Stimulated activated CD4-positive, alpha-beta T cell treated with anti-CD3 and anti-CD28 coated beads, Interleukin-15, amount 100 ng/mL, for 48 hours (primary cell): Measurements from ENCODE around the gene COMMD4.
"Not testable (repeated sequence)": the region's sequence is repeated elsewhere in the genome, so short reads cannot be mapped to it uniquely, and the experiment has no call there.

Experiments
- DNase-seq, 2 donors: peaks; one replicate each; pipeline ENCODE4 v3.0.0-alpha.2; 2020; ENCODE audit warnings: low read depth in 2 of 2

The COMMD4 gene

GRCh38 chr15:75335705-75336355 lies at the start of gene COMMD4:
Gene COMMD4, plus strand, starts transcription at chr15:75336063. Its CDS starts 27 bp downstream, at chr15:75336090.
- DNase-seq: peak; percentile 81 to 85

- DNase-seq: not testable (repeated sequence)
Observed at GRCh38 chr15:75293660-75294059, 42.2 kb upstream of the COMMD4 start.

DNA sequence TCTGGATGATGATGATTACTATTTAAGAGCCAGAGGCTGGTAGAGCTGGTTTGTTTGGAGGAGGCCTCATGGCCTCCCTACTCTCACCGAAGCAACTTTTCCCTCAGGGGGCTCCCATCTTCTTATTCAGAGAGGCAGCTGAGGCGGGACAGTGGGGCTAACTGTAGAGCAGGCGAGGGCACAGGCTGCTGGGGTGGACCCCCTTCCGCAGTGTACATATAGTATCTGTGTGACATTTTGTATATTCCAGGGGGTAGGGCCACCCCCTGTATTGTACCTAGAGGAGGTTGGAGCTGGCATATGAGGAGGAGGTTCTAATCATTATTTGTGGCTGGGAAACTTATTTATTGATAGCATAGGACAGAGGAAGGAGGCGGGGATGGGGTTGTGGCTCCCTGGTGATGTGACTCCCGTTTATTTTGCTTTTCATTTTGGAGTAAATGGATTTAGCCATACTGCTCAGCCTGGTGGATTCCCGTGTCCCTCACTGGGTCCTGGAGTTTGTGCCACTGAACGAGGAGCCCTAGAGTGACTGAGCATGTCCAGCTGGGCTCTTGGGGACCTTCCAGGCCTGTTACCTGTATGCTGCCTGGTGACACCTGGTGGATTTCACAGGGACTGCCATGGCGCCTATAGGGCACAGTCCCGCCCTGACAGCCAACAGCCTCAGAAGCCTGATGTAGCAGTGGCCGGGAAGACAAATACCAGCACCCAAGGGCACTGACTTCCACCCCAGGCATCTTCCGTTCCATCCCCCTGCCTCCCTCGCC lies 37.1 kb upstream of the COMMD4 start:
- not testable (repeated sequence) for DNase-seq

GRCh38 chr15:75299311-75299688 lies 36.6 kb upstream of the COMMD4 start:
- DNase-seq: peak in 1 of 2 donors; percentile 50

DNA sequence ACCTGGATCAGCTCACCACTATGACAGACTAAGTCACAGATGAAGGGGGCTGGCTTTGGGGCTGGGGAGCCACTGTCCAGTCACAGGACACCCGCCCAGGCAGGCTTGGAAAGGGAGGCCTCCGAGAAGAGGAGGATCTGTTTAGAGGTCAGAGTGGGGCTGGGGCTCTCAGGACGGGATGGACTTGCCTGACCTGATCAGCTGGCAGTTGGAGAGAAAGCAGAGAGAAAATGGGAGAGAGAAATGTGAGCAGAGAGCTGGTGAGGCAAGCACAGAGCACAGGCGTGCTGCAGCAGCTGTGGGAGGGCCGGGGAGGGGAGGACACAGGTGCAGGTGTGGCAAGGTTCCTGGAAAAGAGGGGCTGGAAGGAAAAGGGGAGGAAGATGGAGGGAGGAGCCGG lies 35.8 kb upstream of the COMMD4 start:
- not testable (repeated sequence) for DNase-seq

DNA sequence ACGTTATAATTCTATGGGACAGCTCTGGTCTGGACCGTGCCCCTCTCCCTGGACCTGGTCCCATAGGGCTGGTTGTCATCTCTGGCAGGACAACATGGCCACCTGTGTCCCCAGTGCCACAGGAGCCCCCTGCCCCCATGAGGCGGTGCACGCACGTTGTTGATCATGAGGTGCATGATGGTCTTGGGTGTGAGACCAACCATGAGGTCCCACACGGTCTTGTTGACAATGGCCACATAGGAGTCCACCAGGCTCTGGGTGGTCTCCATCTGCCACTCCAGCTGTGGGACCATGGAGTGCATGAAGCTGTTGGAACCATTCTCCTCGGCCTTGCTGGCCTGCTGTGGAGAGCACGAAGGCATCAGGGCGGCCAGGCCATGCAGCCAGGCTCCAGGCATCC lies 33.5 kb upstream of the COMMD4 start:
- no peak for DNase-seq

DNA sequence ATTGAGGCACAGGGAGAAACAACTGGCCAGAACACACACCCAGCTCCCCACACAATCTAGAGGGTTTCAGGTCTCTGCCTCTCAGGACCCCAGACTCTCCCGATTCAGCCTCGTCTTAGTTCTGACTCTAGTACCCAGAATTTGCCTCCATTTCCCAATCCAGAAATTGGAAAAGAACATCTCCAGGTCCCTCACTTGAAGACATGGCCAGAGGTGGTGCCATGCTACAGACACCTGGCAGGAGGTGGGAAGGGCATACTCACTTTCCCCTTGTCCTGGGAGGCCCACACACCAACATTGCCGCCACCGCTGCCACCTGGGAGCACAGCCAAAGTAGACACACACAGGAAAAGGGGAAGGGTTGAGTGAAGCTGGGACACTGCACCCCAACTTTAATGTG lies 33.1 kb upstream of the COMMD4 start:
- DNase-seq: not testable (repeated sequence)

DNA sequence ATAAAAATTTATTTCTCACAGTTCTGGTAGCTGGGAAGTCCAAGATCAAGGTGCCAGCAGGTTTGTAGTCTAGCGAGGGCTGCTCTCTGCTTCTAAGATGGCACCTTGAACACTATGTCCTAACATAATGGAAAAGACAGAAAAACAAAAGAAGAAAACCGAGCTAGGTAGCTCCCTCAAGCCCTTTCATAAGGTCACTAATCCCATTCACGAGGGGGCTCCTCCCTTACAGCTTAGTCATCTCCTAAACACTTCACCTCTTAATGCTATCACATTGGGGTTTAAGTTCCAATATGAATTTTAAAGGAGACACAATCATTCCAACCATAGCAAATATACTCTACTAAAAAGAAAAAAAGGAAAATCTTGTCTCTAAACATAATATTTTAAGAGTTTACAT lies 29.7 kb upstream of the COMMD4 start:
- no peak for DNase-seq

- peak in 1 of 2 donors; percentile 14 for DNase-seq
Observed at GRCh38 chr15:75307778-75308390, 28.0 kb upstream of the COMMD4 start.

DNA sequence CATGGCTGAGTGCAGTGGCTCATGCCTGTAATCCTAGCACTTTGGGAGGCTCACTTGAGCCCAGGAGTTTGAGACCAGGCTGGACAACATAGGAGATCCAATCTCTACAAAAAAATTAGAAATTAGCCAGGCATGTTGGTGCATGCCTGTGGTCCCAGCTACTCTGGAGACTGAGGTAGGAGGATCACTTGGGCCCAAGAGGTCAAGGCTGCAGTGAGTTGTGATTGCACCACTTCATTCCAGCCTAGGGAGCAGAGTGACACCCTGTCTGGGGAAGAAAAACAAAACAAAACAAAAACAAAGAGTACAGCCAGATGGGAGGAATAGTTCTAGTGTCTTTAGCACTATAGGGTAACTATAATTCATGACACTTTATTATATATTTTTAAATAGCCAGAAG lies 26.2 kb upstream of the COMMD4 start:
- no peak for DNase-seq

DNA sequence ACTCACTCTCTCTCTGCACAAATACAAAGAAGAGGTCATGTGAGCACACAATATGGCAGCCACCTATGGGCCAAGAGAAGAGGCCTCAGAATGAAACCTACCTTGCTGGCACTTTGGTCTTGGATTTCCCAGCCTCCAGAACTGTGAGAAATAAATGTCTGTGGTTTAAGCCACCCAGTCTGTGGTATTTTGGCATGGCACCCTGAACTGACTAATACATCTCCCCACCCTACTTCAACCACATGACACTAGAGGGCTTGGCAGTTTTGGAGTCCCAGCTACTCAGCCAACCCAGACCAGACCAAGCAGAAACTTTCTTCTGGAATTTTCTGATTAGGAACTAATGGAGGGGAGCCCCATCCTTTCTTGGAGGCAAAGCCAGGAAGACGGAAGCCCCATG lies 23.3 kb upstream of the COMMD4 start:
- DNase-seq: not testable (repeated sequence)

- DNase-seq: no peak
Observed at GRCh38 chr15:75313116-75313845, 22.6 kb upstream of the COMMD4 start.

- no peak for DNase-seq
Observed at GRCh38 chr15:75314552-75315290, 21.1 kb upstream of the COMMD4 start.

DNA sequence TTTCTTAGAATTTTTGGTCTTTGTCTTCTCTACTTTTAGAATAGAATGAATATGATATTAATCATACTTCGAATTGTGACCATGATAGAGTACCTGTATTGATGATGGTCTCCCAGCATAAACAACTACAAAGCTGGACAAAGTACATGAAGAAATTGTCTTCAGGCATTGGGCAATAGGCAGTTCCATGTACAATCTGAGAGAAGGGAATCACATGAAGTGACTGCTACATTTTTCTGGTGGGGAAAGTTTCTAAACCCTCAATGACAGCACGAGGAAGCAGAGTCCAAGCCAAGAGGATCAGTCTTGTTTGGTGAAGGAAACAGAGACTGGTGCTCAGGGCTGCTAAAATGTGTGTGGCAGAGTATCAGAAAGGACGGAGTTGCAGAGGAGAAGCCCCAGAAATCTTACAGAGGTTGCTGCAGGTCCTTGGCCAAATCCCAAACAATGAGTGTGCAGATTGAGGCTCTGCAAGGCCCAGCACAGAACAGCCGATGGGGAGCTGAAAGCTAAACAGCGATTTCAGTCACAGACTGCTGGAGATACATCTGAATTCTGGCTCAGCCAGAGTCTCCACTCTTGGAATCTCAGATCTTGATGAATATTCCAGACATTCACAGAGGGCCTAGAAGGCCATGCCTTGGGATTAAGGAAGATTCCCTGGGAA lies 16.5 kb upstream of the COMMD4 start:
- not testable (repeated sequence) for DNase-seq

DNA sequence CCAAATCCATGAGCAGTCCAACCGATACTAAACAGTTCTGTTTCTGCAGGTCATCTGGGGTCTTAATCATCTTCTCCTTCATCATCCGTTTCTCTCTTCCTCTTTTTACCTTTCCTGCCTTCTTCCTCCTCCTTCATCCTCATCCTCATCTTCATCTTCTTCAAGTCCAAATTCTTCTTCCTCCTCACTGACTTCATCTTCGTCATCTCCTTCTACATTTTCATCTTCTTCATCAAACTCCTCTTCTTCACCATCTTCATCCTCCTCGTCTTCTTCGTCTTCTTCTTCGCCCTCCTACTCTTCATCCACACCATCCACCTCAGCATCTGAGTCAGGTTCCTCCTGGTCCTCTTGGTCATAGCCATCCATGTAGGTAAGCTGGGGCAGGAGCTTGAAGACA lies 14.2 kb upstream of the COMMD4 start:
- DNase-seq: no peak

DNA sequence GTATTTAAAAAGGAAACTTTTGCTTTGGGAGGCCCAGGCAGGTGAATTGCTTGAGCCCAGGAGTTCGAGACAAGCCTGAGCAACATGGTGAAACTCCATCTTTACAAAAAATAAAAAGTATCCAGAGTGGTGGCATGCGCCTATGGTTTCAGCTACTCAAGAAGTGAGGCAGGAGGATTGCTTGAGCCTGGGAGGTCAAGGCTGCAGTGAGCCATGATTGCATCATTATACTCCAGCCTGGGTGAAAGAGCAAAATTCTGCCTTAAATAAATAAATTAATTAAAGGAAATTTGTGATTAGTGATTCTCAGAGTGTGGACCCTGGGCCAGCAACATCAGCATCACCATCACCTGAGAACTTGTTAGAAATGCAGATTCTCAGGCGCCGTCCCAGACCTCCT lies 9.9 kb upstream of the COMMD4 start:
- DNase-seq: no peak

- DNase-seq: no peak
Observed at GRCh38 chr15:75327005-75327404, 8.9 kb upstream of the COMMD4 start.

GRCh38 chr15:75327491-75327890 lies 8.4 kb upstream of the COMMD4 start:
- DNase-seq: no peak

GRCh38 chr15:75328493-75329314 lies 7.2 kb upstream of the COMMD4 start:
- DNase-seq: no peak

- DNase-seq: no peak
Observed at GRCh38 chr15:75329571-75329970, 6.3 kb upstream of the COMMD4 start.
